ENCODE measurements around the gene OR13C5.

DNA sequence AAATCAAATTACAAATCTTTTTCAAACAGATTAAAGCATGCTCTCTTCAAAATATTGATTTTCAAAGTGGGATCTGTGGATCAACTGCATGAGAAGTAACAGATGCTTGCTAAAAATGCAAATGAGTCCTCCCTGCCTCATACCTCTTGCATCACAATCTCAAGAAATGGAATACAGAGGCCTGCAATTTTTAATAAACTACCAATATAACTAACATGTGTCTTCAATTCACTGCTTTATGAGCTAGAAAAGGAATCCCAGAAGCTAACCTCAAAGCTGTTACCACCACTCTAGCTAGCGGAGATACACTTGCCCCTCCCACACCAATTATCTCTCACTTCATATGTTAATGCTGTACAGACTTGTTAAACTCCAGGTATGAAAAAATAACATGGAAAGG, 9.6 kb downstream of the OR13C5 start:
- TF ChIP-seq POLR2A (IDR thresholded peaks at IDR 0.05) (no peak), POLR2AphosphoS5 (IDR thresholded peaks at IDR 0.05; ENCODE audit: insufficient read depth in 1 of 2, low read depth in 1 of 2) (no peak)
- TF ChIP-seq, protein P1, sequence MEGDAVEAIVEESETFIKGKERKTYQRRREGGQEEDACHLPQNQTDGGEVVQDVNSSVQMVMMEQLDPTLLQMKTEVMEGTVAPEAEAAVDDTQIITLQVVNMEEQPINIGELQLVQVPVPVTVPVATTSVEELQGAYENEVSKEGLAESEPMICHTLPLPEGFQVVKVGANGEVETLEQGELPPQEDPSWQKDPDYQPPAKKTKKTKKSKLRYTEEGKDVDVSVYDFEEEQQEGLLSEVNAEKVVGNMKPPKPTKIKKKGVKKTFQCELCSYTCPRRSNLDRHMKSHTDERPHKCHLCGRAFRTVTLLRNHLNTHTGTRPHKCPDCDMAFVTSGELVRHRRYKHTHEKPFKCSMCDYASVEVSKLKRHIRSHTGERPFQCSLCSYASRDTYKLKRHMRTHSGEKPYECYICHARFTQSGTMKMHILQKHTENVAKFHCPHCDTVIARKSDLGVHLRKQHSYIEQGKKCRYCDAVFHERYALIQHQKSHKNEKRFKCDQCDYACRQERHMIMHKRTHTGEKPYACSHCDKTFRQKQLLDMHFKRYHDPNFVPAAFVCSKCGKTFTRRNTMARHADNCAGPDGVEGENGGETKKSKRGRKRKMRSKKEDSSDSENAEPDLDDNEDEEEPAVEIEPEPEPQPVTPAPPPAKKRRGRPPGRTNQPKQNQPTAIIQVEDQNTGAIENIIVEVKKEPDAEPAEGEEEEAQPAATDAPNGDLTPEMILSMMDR (IDR thresholded peaks at IDR 0.05) = no peak

All from vagina (tissue), 2 donors.